GM18519 (cell line): Measurements from ENCODE around the gene LIPC.

Source experiments
- ATAC-seq: cut with Tn5 transposase; IDR thresholded peaks from one replicate; pipeline ENCODE4 v1.9.1; 2021; ENCODE audit warnings: mild to moderate bottlenecking, moderate library complexity; ENCODE audit not compliant: unreplicated experiment, low FRiP score

LIPC gene

GRCh38 chr15:58433597-58434333 is 2.0 kb downstream of the LIPC start:
- ATAC-seq = no peak

- ATAC-seq = no peak
Observed at GRCh38 chr15:58434334-58434875, 2.6 kb downstream of the LIPC start.

- ATAC-seq = no peak
Observed at GRCh38 chr15:58436552-58436951, 4.8 kb downstream of the LIPC start.

GRCh38 chr15:58437531-58438105 is 5.8 kb downstream of the LIPC start:
- no peak for ATAC-seq

- ATAC-seq = no peak
Observed at GRCh38 chr15:58438111-58438510, 6.3 kb downstream of the LIPC start.

- no peak for ATAC-seq
Observed at GRCh38 chr15:58438956-58439355, 7.2 kb downstream of the LIPC start.

- no peak for ATAC-seq
Observed at GRCh38 chr15:58440158-58440910, 8.5 kb downstream of the LIPC start.

- no peak for ATAC-seq
Observed at GRCh38 chr15:58440922-58441321, 9.1 kb downstream of the LIPC start.

- ATAC-seq = no peak
Observed at GRCh38 chr15:58441376-58442070, 9.7 kb downstream of the LIPC start.

- no peak for ATAC-seq
Observed at GRCh38 chr15:58442122-58442521, 10.3 kb downstream of the LIPC start.

GRCh38 chr15:58443308-58443707 is 11.5 kb downstream of the LIPC start:
- ATAC-seq = no peak

GRCh38 chr15:58444056-58444455 is 12.3 kb downstream of the LIPC start:
- ATAC-seq = no peak

GRCh38 chr15:58444658-58445332 is 13.0 kb downstream of the LIPC start:
- ATAC-seq = no peak

- no peak for ATAC-seq
Observed at GRCh38 chr15:58445865-58446264, 14.1 kb downstream of the LIPC start.

GRCh38 chr15:58446521-58446920 is 14.7 kb downstream of the LIPC start:
- no peak for ATAC-seq

GRCh38 chr15:58447271-58448010 is 15.7 kb downstream of the LIPC start:
- no peak for ATAC-seq

- ATAC-seq = no peak
Observed at GRCh38 chr15:58448331-58448730, 16.5 kb downstream of the LIPC start.

GRCh38 chr15:58448906-58449305 is 17.1 kb downstream of the LIPC start:
- no peak for ATAC-seq

GRCh38 chr15:58451826-58452225 is 20.0 kb downstream of the LIPC start:
- ATAC-seq = no peak

- no peak for ATAC-seq
Observed at GRCh38 chr15:58452775-58453174, 21.0 kb downstream of the LIPC start.
